ENCODE data around the gene RASGEF1B.
"Not testable (repeated sequence)": the region's sequence is repeated elsewhere in the genome, so short reads cannot be mapped to it uniquely, and the experiment has no call there.

Gene RASGEF1B

GRCh38 chr4:81490403-81491160, 18.9 kb upstream of the RASGEF1B start:
- Histone ChIP-seq H2AFZ (ENCODE audit: low read depth, low read length) (no peak overlapping the region), H3K9me3 (ENCODE audit: low read length) (no peaks in the 10 kb centered on the region), H3K4me1 (ENCODE audit: insufficient read depth, low read length) (no peaks in the 10 kb centered on the region), H3K27me3 (ENCODE audit: insufficient read depth, low read length) (no peaks in the 10 kb centered on the region), H3K36me3 (ENCODE audit: insufficient read depth, low read length) (no peaks in the 10 kb centered on the region), H3K4me3 (ENCODE audit: low read length) (no peak overlapping the region)

DNA sequence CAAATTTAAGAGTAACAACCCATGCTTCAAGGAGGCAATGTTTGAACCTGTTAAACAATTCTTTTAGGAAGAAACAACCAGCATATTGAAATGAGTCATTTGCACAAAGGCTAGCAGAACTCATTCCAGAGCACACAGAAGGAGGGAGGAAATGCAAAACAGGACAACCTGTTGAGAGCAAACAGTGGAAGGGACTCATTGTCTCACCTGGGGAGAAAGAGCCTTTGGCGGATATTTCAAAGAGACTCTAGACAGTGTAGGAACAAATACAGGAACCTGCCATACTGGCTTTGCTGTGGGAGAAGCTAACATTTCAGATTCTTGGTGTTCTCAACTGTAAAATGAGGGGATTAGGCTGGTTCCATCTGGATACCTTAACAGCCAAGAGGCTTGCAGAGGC, 14.8 kb upstream of the RASGEF1B start:
- Histone ChIP-seq H3K27me3 (ENCODE audit: insufficient read depth, low read length) (no peaks in the 10 kb centered on the region), H3K4me1 (ENCODE audit: insufficient read depth, low read length) (no peaks in the 10 kb centered on the region), H3K9me3 (ENCODE audit: low read length) (no peaks in the 10 kb centered on the region), H2AFZ (ENCODE audit: low read depth, low read length) (no peak overlapping the region), H3K36me3 (ENCODE audit: insufficient read depth, low read length) (no peaks in the 10 kb centered on the region), H3K4me3 (ENCODE audit: low read length) (no peak overlapping the region)

DNA sequence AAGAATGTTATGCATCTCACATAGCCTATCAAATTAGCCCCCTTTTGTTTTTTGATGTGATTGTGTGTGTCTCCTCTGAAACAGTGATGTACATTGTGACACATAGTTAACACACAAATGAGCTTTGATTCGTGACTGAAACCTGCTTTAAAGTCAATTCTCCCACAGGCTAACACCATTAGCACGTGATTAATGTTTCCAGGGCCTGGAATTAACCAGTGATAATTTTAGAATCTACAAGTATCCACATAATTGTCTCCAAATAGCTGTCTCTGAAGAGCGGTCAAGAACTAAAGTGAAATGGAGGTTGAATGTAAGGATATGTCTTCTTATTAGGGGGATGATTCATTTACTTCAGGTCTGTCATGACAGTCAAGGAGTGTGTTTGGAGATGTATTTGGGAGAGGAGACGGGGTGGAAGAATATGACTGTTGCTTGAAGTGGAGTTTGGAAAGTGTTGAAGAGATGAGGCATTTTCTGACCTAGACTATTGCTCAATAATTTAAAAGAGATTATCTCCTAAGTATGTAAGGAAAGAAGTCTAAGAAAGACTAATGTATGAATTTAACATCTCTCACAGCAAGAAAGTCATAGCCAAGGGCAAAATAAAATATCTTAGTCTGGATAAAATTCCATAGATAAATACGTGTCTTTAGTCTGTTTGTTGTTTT, 13.7 kb upstream of the RASGEF1B start:
- H3K36me3 ChIP-seq (ENCODE audit: insufficient read depth, low read length): no peaks in the 10 kb centered on the region
- no peaks in the 10 kb centered on the region for H3K4me1 ChIP-seq (ENCODE audit: insufficient read depth, low read length)
- H2AFZ ChIP-seq (ENCODE audit: low read depth, low read length): no peak overlapping the region
- no peaks in the 10 kb centered on the region for H3K9me3 ChIP-seq (ENCODE audit: low read length)
- H3K4me3 ChIP-seq (ENCODE audit: low read length): no peak overlapping the region
- H3K27me3 ChIP-seq (ENCODE audit: insufficient read depth, low read length): no peaks in the 10 kb centered on the region

GRCh38 chr4:81482326-81482725, 10.6 kb upstream of the RASGEF1B start:
- Histone ChIP-seq H3K27me3 (ENCODE audit: insufficient read depth, low read length) (no peaks in the 10 kb centered on the region), H3K4me1 (ENCODE audit: insufficient read depth, low read length) (no peaks in the 10 kb centered on the region), H3K4me3 (ENCODE audit: low read length) (no peak overlapping the region), H3K36me3 (ENCODE audit: insufficient read depth, low read length) (no peaks in the 10 kb centered on the region), H3K9me3 (ENCODE audit: low read length) (no peaks in the 10 kb centered on the region), H2AFZ (ENCODE audit: low read depth, low read length) (no peak overlapping the region)

DNA sequence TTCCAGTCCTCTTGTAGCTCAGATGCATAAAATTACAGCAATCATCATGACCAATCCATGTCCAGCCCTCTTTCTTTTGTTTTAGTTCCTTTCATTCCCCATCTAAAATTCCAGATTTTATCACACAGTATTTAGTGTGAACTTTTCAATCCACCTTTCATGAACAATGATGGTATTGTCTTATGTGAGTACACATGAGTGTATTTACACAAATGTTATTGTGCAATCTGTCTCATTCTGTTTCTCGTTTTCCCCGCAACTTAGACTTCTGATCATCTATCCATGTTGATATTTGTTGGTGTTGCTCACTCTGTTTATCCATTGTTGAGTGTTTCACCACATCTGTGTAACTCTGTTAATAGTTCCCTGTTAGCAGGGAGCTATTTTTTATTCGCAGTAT, 9.4 kb upstream of the RASGEF1B start:
- Histone ChIP-seq H3K27me3 (ENCODE audit: insufficient read depth, low read length) (no peaks in the 10 kb centered on the region), H3K9me3 (ENCODE audit: low read length) (no peaks in the 10 kb centered on the region), H3K4me3 (ENCODE audit: low read length) (no peak overlapping the region), H2AFZ (ENCODE audit: low read depth, low read length) (no peak overlapping the region), H3K4me1 (ENCODE audit: insufficient read depth, low read length) (no peaks in the 10 kb centered on the region), H3K36me3 (ENCODE audit: insufficient read depth, low read length) (no peaks in the 10 kb centered on the region)

DNA sequence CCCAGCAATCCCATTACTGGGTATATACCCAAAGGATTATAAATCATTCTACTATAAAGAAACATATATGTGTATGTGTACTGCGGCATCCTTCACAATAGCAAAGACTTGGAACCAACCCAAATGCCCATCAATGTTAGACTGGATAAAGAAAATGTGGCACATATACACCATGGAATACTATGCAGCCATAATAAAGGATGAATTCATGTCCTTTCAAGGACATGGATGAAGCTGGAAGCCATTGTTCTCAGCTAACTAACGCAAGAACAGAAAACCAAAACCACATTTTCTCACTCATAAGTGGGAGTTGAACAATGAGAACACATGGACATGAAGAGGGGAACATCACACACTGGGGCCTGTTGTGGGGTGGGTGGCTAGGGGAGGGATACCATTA, 7.9 kb upstream of the RASGEF1B start:
- H3K36me3 ChIP-seq (ENCODE audit: insufficient read depth, low read length); H2AFZ ChIP-seq (ENCODE audit: low read depth, low read length); H3K27me3 ChIP-seq (ENCODE audit: insufficient read depth, low read length); H3K4me1 ChIP-seq (ENCODE audit: insufficient read depth, low read length); H3K9me3 ChIP-seq (ENCODE audit: low read length); H3K4me3 ChIP-seq (ENCODE audit: low read length): not testable (repeated sequence)

- not testable (repeated sequence) for H3K36me3 ChIP-seq (ENCODE audit: insufficient read depth, low read length); H2AFZ ChIP-seq (ENCODE audit: low read depth, low read length); H3K4me3 ChIP-seq (ENCODE audit: low read length); H3K4me1 ChIP-seq (ENCODE audit: insufficient read depth, low read length); H3K9me3 ChIP-seq (ENCODE audit: low read length)
- H3K27me3 ChIP-seq (ENCODE audit: insufficient read depth, low read length): peaks cover 26% of the 10 kb centered on the region
Measured at GRCh38 chr4:81473331-81474265, 1.9 kb upstream of the RASGEF1B start.

GRCh38 chr4:81472281-81473182, 825 bp upstream of the RASGEF1B start:
- Histone ChIP-seq H2AFZ (ENCODE audit: low read depth, low read length) (peak overlapping the region; percentile 95), H3K9me3 (ENCODE audit: low read length) (no peaks in the 10 kb centered on the region), H3K4me3 (ENCODE audit: low read length) (peak overlapping the region; percentile 54), H3K27me3 (ENCODE audit: insufficient read depth, low read length) (peaks cover 26% of the 10 kb centered on the region), H3K36me3 (ENCODE audit: insufficient read depth, low read length) (no peaks in the 10 kb centered on the region), H3K4me1 (ENCODE audit: insufficient read depth, low read length) (peaks cover 2% of the 10 kb centered on the region)

GRCh38 chr4:81471298-81471587, 464 bp downstream of the RASGEF1B start:
- Histone ChIP-seq H2AFZ (ENCODE audit: low read depth, low read length) (peak overlapping the region; percentile 95), H3K4me3 (ENCODE audit: low read length) (peak overlapping the region; percentile 54), H3K9me3 (ENCODE audit: low read length) (no peaks in the 10 kb centered on the region), H3K27me3 (ENCODE audit: insufficient read depth, low read length) (peaks cover 26% of the 10 kb centered on the region), H3K4me1 (ENCODE audit: insufficient read depth, low read length) (peaks cover 2% of the 10 kb centered on the region), H3K36me3 (ENCODE audit: insufficient read depth, low read length) (no peaks in the 10 kb centered on the region)

DNA sequence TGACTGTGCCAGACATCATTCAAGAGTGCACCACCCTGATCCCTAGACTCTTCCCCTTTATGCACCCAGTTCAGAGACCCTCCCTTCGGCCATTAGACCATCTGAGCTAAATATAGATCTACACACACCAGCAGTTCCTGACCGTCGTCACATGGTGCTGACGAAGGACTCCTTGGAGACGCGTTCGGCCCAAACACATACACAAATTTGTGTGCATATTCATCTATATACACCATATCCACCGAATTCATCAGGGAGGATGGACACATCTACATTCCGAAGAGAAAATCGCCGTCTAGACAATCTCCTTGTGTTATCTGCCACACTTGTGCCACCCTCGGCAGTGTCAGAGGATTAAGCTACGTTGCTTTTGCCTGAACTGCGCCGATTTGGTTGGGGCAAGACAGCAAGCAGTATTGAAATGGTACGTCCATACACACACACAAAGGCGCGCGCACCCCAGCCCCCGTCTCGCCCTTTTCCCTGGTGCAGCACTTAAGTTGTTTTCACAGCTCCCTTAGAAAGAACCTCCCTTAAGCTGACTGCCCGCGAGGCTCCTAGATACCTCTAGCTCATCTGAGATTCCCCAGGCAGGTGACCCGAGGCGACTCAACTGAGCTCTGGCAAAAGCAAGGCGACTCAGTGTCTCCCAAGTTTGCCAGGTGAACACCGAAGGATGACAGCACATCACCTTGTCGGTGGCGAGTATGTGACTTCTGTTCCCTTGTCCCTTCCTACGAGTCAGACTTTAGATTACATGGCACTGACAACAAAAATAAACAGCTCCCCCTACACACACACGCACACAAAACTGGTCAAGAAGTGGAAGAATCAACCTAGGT, 1.0 kb downstream of the RASGEF1B start:
- peaks cover 26% of the 10 kb centered on the region for H3K27me3 ChIP-seq (ENCODE audit: insufficient read depth, low read length)
- H3K36me3 ChIP-seq (ENCODE audit: insufficient read depth, low read length): no peaks in the 10 kb centered on the region
- no peaks in the 10 kb centered on the region for H3K9me3 ChIP-seq (ENCODE audit: low read length)
- no peak overlapping the region for H2AFZ ChIP-seq (ENCODE audit: low read depth, low read length)
- H3K4me1 ChIP-seq (ENCODE audit: insufficient read depth, low read length): peaks cover 2% of the 10 kb centered on the region
- peak overlapping the region; percentile 54 for H3K4me3 ChIP-seq (ENCODE audit: low read length)

GRCh38 chr4:81469781-81470455, 1.8 kb downstream of the RASGEF1B start:
- H2AFZ ChIP-seq (ENCODE audit: low read depth, low read length): no peak overlapping the region
- no peaks in the 10 kb centered on the region for H3K36me3 ChIP-seq (ENCODE audit: insufficient read depth, low read length)
- H3K27me3 ChIP-seq (ENCODE audit: insufficient read depth, low read length): peaks cover 26% of the 10 kb centered on the region
- H3K4me3 ChIP-seq (ENCODE audit: low read length): no peak overlapping the region
- H3K9me3 ChIP-seq (ENCODE audit: low read length): no peaks in the 10 kb centered on the region
- peaks cover 2% of the 10 kb centered on the region for H3K4me1 ChIP-seq (ENCODE audit: insufficient read depth, low read length)

All from neuron (in vitro differentiated cells).